ENCODE measurements around the gene COL6A3. TPM values are rescaled to one million over a fixed set of nuclear protein-coding genes. Genes with fewer than 3 reads are reported as not detected.

The COL6A3 gene
- total RNA-seq, 1 experiment from 2014 or later, result 0.86 TPM

- TF ChIP-seq CTCF (conservative IDR thresholded peaks at IDR 0.05; ENCODE audit: low read depth, low read length), result no peak
- no peak for TF ChIP-seq EZH2 (IDR thresholded peaks at IDR 0.05; ENCODE audit: borderline replicate concordance, low read depth, low read length, poor library complexity, severe bottlenecking)
- no peak overlapping the region for H3K27ac ChIP-seq (ENCODE audit: low read depth, low read length, poor library complexity, severe bottlenecking)
- no peaks in the 10 kb centered on the region for H3K4me1 ChIP-seq (ENCODE audit: insufficient read depth, low read length, poor library complexity, severe bottlenecking)
- H3K4me3 ChIP-seq (ENCODE audit: low read depth, low read length, poor library complexity, severe bottlenecking), result no peak overlapping the region
- H3K9me3 ChIP-seq (ENCODE audit: low read depth, low read length, poor library complexity, severe bottlenecking), result no peaks in the 10 kb centered on the region
- intact Hi-C loops (cut with micrococcal nuclease; ENCODE audit: unreplicated experiment), result no loop called here
- no peak for DNase-seq (ENCODE audit: low spot score)
- no peaks in the 10 kb centered on the region for H3K27me3 ChIP-seq (replicated peaks; ENCODE audit: insufficient read depth, low read depth, low read length, poor library complexity)
- H3K36me3 ChIP-seq (ENCODE audit: insufficient read depth, low read length, poor library complexity, severe bottlenecking), result no peaks in the 10 kb centered on the region
- BruUV-seq (replicated peaks), result no TSS peak
- ChIA-PET CTCF (no interaction called here), POLR2A (ENCODE audit: low non-redundant PET) (no interaction called here)
Measured at GRCh38 chr2:237364655-237365054, 49.3 kb downstream of the COL6A3 start.

DNA sequence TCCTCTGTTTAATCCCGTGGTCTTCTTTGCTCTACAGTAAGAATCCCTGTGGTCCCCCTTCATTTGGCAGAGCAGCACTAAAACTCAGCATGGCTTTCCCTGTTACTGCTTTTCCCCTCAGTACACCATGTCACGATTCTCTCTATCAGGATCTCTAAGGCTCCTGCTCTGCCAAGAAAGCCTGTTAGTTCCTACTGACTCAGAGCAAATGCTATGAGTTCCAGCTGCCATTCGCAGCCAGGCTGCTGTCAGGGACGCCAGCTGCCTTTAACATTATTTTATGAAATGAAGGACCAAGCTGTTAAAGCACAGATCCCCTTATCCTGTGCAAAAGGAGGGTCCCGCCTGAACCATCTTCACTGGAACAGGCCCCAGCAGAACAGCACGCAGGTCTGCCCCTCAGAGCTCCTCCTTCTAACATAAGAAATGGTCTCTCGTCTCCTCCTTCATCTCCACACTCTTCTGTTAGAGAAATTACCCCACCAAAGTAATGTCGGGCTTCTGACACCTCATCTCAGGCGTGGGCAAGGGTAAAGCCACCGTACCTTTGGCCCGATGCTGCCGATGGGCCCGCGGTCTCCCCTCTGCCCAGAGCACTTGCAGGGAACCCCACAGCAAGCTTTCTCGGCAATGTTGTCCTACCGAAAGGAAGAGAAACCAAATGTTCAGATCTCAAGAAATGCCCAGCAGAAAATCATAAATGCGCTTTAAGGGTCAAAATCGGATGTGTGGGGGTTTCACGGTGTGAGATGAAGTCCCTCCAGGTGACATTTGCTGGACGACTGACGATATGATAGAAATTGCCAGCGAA, 52.6 kb downstream of the COL6A3 start:
- no peak for TF ChIP-seq CTCF (conservative IDR thresholded peaks at IDR 0.05; ENCODE audit: low read depth, low read length)
- no peak for TF ChIP-seq EZH2 (IDR thresholded peaks at IDR 0.05; ENCODE audit: borderline replicate concordance, low read depth, low read length, poor library complexity, severe bottlenecking)
- Histone ChIP-seq H3K9me3 (ENCODE audit: low read depth, low read length, poor library complexity, severe bottlenecking) (no peaks in the 10 kb centered on the region), H3K4me3 (ENCODE audit: low read depth, low read length, poor library complexity, severe bottlenecking) (no peak overlapping the region), H3K27me3 (replicated peaks; ENCODE audit: insufficient read depth, low read depth, low read length, poor library complexity) (peaks cover 11% of the 10 kb centered on the region), H3K36me3 (ENCODE audit: insufficient read depth, low read length, poor library complexity, severe bottlenecking) (no peaks in the 10 kb centered on the region), H3K27ac (ENCODE audit: low read depth, low read length, poor library complexity, severe bottlenecking) (no peak overlapping the region), H3K4me1 (ENCODE audit: insufficient read depth, low read length, poor library complexity, severe bottlenecking) (no peaks in the 10 kb centered on the region)
- ChIA-PET CTCF (no interaction called here), POLR2A (ENCODE audit: low non-redundant PET) (no interaction called here)
- BruUV-seq (replicated peaks), result no TSS peak
- intact Hi-C loops (cut with micrococcal nuclease; ENCODE audit: unreplicated experiment), result no loop called here
- no peak for DNase-seq (ENCODE audit: low spot score)

DNA sequence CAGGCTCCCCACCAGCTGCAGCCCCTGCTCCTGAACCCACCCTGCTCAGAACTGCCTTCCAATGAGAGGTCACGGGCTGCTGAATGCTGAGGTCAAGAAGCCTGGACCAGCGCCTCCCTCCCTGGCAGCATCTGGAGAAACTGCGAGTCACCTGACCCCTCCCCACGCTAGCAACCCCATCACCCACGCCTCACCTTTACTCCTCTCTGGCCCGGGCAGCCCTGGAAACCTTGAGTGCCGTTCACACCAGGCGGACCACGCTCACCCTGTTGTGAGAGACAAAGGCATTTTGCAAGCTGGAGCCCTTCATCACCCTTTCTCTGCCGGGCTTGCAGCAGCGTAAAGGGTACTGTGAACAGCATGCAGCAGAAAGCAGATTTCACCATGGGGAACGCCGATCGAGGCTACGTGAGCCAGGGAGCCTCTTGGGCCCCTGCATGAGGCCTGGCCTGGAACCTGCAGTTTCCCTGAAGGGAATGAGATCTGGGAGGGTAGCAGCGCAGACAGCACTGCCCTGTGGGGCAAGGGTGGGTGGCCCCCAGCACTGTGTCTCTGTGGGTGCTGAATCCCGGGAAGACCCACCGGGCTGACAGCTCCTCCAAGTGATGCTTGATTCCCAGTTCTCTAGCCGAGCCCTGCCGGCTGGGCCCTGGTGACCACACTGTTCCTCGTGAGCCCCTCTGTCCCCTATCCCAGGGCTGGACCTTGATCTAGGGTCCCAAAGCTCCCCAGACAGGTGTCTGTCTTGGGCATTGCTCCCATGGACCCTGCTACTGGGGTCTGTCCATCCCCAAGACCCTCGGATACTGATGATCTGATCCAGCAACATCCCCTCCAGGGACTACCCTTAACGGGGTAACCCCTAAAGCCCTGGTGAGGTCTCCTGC, 53.8 kb downstream of the COL6A3 start:
- intact Hi-C loops (cut with micrococcal nuclease; ENCODE audit: unreplicated experiment), result no loop called here
- TF ChIP-seq EZH2 (IDR thresholded peaks at IDR 0.05; ENCODE audit: borderline replicate concordance, low read depth, low read length, poor library complexity, severe bottlenecking) (no peak), CTCF (conservative IDR thresholded peaks at IDR 0.05; ENCODE audit: low read depth, low read length) (no peak)
- Histone ChIP-seq H3K4me1 (ENCODE audit: insufficient read depth, low read length, poor library complexity, severe bottlenecking) (no peaks in the 10 kb centered on the region), H3K4me3 (ENCODE audit: low read depth, low read length, poor library complexity, severe bottlenecking) (no peak overlapping the region), H3K9me3 (ENCODE audit: low read depth, low read length, poor library complexity, severe bottlenecking) (no peaks in the 10 kb centered on the region), H3K27me3 (replicated peaks; ENCODE audit: insufficient read depth, low read depth, low read length, poor library complexity) (peaks cover 15% of the 10 kb centered on the region), H3K27ac (ENCODE audit: low read depth, low read length, poor library complexity, severe bottlenecking) (no peak overlapping the region), H3K36me3 (ENCODE audit: insufficient read depth, low read length, poor library complexity, severe bottlenecking) (no peaks in the 10 kb centered on the region)
- no peak for DNase-seq (ENCODE audit: low spot score)
- no TSS peak for BruUV-seq (replicated peaks)
- ChIA-PET CTCF (no interaction called here), POLR2A (ENCODE audit: low non-redundant PET) (no interaction called here)

All from A673 (cell line).